AG04450 (cell line): Measurements from ENCODE around the gene CDK11B. TPM values are rescaled to one million over a fixed set of nuclear protein-coding genes. Genes with fewer than 3 reads are reported as not detected.
"Not testable (repeated sequence)": the region's sequence is repeated elsewhere in the genome, so short reads cannot be mapped to it uniquely, and the experiment has no call there.

Experiments
- CTCF ChIA-PET: fragments of 300-600, 350-600 bp; formaldehyde crosslinking; extraction: SDS; loops from one replicate; lab custom pipeline; 2022; ENCODE audit warnings: antibody characterized with exemption, inconsistent platforms; lab: Charles Lee
- POLR2A ChIA-PET: fragments of 350-600 bp; formaldehyde crosslinking; extraction: SDS; loops from one replicate; lab custom pipeline; 2021; ENCODE audit warnings: antibody characterized with exemption, inconsistent platforms; lab: Yijun Ruan, JAX
- DNase-seq: peaks from one replicate; pipeline ENCODE4 v3.0.0-alpha.2; 2011; ENCODE audit warnings: low read depth, low spot score
- H3K27ac ChIP-seq: one replicate; pipeline ENCODE4 v1.5.1; 2012; ENCODE audit warnings: low read depth, low read length, control low read depth
- H3K27me3 ChIP-seq: one replicate; pipeline ENCODE4 v1.6.0; 2012; ENCODE audit warnings: low read length; ENCODE audit not compliant: control insufficient read depth, insufficient read depth
- H3K4me3 ChIP-seq: 2 replicates; pipeline ENCODE4 v1.5.1; 2011; ENCODE audit warnings: mild to moderate bottlenecking, low read depth, low read length, control low read depth
- H3K9me3 ChIP-seq: 2 replicates; pipeline ENCODE4 v1.5.1; 2012; ENCODE audit warnings: low read length; ENCODE audit not compliant: control insufficient read depth, insufficient read depth
- polyA plus RNA-seq: library from polyadenylated mRNA; depleted of rRNA; stranded (reverse); fragments of >200 nt; gene quantifications from 2 replicates; pipeline ENCODE4 v1.2.3, GENCODE V29; 2011
- TF ChIP-seq, protein P1 (sequence below): IDR thresholded peaks from 2 replicates; pipeline ENCODE4 v1.5.1; 2011; ENCODE audit warnings: low read depth, low read length, control low read depth, inconsistent platforms

CDK11B gene
- polyA plus RNA-seq, 1 experiment, result 6.7 TPM

- DNase-seq, H3K4me3 ChIP-seq, POLR2A ChIA-PET, H3K27ac ChIP-seq, CTCF ChIA-PET, H3K27me3 ChIP-seq, H3K9me3 ChIP-seq: not testable (repeated sequence)
These were observed 18.7 kb downstream of the CDK11B start for GRCh38 chr1:1640081-1640480.

DNA sequence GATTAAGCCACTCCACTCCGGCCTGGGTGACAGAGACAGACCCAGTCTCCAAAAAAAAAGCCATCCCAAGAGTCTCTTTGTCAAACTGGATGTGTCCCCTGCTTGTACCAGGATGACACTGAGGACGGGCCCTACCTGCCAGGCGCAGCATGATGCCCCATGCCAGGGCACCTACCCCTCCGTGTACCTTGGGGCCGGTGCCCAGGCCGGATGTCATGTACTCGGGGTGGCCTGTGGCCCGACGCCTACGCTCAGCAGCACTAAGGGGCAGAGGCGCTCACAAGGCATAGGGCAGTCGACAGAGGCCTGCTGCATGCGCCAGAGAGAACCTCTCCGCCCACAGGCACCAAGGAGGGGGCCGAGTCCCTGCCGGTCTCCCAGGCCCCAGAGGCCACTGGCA is 19.4 kb downstream of the CDK11B start:
- H3K9me3 ChIP-seq, H3K27ac ChIP-seq, CTCF ChIA-PET, H3K27me3 ChIP-seq, POLR2A ChIA-PET, H3K4me3 ChIP-seq, DNase-seq: not testable (repeated sequence)

GRCh38 chr1:1638528-1638927 is 20.3 kb downstream of the CDK11B start:
- POLR2A ChIA-PET, H3K27ac ChIP-seq, H3K27me3 ChIP-seq, DNase-seq, CTCF ChIA-PET, H3K9me3 ChIP-seq, H3K4me3 ChIP-seq: not testable (repeated sequence)

DNA sequence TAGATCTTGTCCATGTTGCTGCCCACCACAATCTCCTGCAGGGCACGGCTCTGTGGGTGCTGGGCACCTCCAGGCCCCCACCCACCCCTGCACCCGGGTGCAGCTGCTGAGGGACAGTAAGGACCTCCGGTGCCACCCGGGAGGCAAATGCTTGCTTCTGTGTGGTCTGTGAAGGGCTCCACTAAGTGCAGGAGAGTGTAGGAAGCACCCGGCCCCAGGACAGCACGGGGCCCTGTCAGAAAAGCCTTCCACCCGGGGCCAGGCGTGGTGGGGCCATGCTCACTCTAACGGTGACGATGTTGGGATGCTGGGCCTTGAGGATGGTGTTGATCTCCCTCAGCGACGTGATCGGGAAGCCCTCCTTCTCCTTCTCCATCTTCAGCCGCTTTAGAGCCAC is 21.3 kb downstream of the CDK11B start:
- CTCF ChIA-PET, H3K27ac ChIP-seq, H3K27me3 ChIP-seq, POLR2A ChIA-PET, H3K9me3 ChIP-seq, H3K4me3 ChIP-seq, DNase-seq: not testable (repeated sequence)

DNA sequence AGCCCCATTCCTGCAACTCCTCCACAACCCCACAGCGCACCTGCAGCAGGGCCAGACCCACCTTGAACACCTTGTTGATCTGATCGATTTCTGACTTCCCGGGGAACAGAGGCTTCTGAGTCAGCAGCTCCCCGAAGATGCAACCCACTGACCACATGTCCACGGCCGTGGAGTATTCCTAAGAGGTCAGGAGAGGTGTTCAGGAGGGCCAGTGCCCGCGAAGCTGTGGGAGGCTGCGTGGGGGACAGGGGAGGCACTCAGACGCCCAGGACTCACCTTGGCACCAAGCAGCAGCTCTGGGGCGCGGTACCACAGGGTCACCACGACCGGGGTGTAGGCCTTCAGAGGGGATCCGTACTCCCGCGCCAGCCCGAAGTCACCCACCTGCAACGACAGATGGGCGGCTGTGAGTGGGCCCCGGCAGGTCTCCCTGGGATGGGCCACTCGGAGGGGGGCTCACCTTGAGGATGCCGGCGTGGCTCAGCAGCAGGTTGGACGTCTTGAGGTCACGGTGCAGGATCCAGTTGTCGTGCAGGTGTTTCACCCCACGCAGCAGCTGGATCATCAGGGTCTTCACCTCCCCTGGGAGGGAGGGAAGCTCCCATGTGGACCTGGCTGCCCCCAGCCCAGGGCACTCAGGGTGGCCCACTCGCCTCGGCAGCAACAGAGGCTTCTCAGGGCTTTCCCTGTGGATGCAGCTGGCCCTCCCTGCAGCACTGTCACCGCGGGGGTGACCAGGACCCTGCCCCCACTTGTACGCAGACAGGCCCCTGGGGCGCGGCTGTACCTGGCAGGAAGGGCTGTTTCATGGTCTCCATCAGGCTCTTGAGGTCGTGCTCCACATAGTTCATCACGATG is 22.0 kb downstream of the CDK11B start:
- DNase-seq, CTCF ChIA-PET, H3K27me3 ChIP-seq, H3K4me3 ChIP-seq, H3K27ac ChIP-seq, H3K9me3 ChIP-seq, POLR2A ChIA-PET: not testable (repeated sequence)

DNA sequence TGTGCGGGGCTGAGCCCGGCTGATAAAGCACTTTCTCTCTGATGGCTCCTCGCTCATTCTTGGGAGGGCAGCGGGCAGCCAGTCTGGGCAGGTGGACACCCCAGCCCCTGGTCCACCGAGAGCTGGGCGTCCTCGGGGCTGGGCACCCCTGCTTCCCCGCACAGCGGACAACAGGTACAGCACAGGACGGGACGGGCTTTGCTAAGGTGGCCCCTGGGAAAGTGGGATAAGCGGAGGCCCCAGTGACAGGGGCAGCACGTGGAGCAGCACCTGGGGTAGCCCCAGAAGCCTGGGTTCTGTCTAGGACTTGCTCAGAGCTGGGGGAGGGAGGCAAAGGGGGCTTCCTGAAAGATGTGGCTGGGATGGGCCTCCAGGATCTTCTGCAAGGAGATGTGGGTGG is 24.2 kb downstream of the CDK11B start:
- CTCF ChIA-PET, H3K4me3 ChIP-seq, DNase-seq, POLR2A ChIA-PET, H3K27me3 ChIP-seq, H3K27ac ChIP-seq, H3K9me3 ChIP-seq: not testable (repeated sequence)

DNA sequence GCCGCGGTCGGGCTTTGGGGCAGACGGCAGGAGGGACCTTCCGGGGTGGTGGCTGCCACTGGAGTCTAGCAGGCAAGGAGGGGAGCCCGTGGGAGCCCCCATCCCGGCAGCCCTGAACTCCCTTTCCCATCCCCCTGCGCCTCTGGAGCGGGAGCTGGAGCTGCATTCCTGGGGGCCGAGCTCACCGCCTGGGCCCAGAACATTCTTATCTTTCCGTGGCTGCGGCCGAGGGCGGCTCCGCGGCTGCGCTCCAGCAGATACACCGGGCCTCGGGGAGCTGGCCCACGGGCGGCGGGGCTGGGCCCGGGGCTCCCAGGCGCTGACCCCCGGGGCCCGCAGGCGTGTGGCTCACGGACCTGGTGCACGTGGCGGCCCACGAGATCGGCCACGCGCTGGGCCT is 25.4 kb downstream of the CDK11B start:
- DNase-seq, POLR2A ChIA-PET, H3K9me3 ChIP-seq, H3K27me3 ChIP-seq, H3K4me3 ChIP-seq, H3K27ac ChIP-seq, CTCF ChIA-PET: not testable (repeated sequence)

DNA sequence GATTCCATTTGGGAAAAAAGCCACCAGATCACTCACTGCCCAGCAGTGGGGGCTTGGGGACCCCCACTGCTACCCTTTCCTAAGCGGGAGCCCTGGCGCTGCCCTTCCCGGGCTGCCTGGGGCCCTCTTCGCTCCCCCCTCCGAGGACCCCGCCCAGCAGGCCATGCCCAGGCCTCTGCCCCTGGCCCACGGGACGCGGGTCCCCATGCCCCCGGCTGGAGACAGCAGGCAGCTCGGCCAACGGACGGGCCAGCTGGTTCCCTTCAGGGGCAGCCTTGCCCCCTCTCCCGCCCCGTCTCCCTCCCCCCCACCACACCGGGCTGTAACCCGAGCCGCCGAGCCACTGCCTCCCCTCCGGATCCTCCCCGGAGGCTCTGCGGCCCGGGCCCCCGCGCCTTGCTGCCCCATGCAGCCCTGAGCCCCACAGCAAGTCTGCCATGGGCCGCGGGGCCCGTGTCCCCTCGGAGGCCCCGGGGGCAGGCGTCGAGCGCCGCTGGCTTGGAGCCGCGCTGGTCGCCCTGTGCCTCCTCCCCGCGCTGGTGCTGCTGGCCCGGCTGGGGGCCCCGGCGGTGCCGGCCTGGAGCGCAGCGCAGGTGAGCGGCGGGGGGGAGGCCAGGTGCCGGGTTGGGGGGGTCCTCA is 26.9 kb downstream of the CDK11B start, which contains the start of gene MMP23B:
TSS of gene MMP23B (plus strand) at position 392 of the 639 bp plus-strand sequence. CDS start at position 438, 46 bp downstream.
- CTCF ChIA-PET, result no interaction called here
- Histone ChIP-seq H3K9me3 (no peaks in the 10 kb centered on the region; the same call in 1 of the 2 replicates), H3K27me3 (peaks cover 3% of the 10 kb centered on the region), H3K4me3 (peak within 1 kb of the TSS; percentile 36; the same call in 1 of the 2 replicates), H3K27ac (no peak within 1 kb of the TSS)
- POLR2A ChIA-PET, result interaction anchor here (0.6 to 2.7 kb wide), 3 partner anchors 17 to 216 kb away, joined by 3 to 12 read pairs (median 4); partner anchors contain the start of gene MIB2
- TF ChIP-seq, protein P1, sequence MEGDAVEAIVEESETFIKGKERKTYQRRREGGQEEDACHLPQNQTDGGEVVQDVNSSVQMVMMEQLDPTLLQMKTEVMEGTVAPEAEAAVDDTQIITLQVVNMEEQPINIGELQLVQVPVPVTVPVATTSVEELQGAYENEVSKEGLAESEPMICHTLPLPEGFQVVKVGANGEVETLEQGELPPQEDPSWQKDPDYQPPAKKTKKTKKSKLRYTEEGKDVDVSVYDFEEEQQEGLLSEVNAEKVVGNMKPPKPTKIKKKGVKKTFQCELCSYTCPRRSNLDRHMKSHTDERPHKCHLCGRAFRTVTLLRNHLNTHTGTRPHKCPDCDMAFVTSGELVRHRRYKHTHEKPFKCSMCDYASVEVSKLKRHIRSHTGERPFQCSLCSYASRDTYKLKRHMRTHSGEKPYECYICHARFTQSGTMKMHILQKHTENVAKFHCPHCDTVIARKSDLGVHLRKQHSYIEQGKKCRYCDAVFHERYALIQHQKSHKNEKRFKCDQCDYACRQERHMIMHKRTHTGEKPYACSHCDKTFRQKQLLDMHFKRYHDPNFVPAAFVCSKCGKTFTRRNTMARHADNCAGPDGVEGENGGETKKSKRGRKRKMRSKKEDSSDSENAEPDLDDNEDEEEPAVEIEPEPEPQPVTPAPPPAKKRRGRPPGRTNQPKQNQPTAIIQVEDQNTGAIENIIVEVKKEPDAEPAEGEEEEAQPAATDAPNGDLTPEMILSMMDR, result no peak
- no peak for DNase-seq
